Testis (tissue), 3 donors: ENCODE measurements around the gene TGM3. TPM values are rescaled to one million over a fixed set of nuclear protein-coding genes. Genes with fewer than 3 reads are reported as not detected.

Experiments used
- DNase-seq: peaks from one replicate; pipeline ENCODE4 v3.0.0-alpha.2; 2019
- H3K27ac ChIP-seq, 2 donors: fragments of 200-600 bp; sonication (generic); one replicate each; pipeline ENCODE4 v1.5.1; 2019
- H3K27me3 ChIP-seq: fragments of 200-600 bp; sonication (generic); one replicate; pipeline ENCODE4 v1.5.1; 2019
- H3K36me3 ChIP-seq: fragments of 200-600 bp; sonication (generic); one replicate; pipeline ENCODE4 v1.5.1; 2017; ENCODE audit warnings: low read depth; ENCODE audit errors: missing control alignments
- H3K4me1 ChIP-seq: fragments of 200-600 bp; sonication (generic); one replicate; pipeline ENCODE4 v1.5.1; 2019
- H3K4me3 ChIP-seq, 2 donors: fragments of 200-600 bp; sonication (generic); one replicate each; pipeline ENCODE4 v1.5.1; 2017 to 2019
- H3K9me3 ChIP-seq: fragments of 200-600 bp; sonication (generic); one replicate; pipeline ENCODE4 v1.5.1; 2017
- CTCF ChIP-seq, 3 experiments: fragments of 450-650 bp in 2 of 3; fragments of 200-600 bp in 1 of 3; sonication (generic) in 1 of 3; IDR thresholded peaks; one replicate each; pipeline ENCODE4 v1.5.1; 2016 to 2019; ENCODE audit warnings: antibody characterized with exemption in 3 of 3, mild to moderate bottlenecking in 2 of 3, moderate library complexity in 1 of 3
- POLR2A ChIP-seq: fragments of 450-650 bp; IDR thresholded peaks from one replicate; pipeline ENCODE4 v1.6.1; 2017; ENCODE audit warnings: antibody characterized with exemption, mild to moderate bottlenecking, moderate library complexity
- WGBS, 2 donors: methylation state at CpG; one replicate each; pipeline ENCODE4 v1.1.5; 2018; 5-methylcytosine and 5-hydroxymethylcytosine counted together
- intact Hi-C: fragments of 100-400 bp; cut with DNase I; formaldehyde crosslinking; loops from one replicate; pipeline ENCODE4 v1.15.1; 2023; ENCODE audit warnings: low total_unique reads
- polyA plus RNA-seq: library from polyadenylated mRNA; stranded (reverse); fragments of 350-450 nt; fragmentation: Illumina TruSeq; extraction: RNeasy Lipid Tissue Mini Kit (QIAGEN cat#74804); gene quantifications from one replicate; pipeline ENCODE4 v1.2.3, GENCODE V29; 2014; ENCODE audit warnings: low read depth, low replicate concordance; ENCODE audit not compliant: insufficient read depth
- total RNA-seq, 2 donors: library from RNA; depleted of rRNA; stranded (reverse); fragments of >200 nt; gene quantifications; one replicate each; pipeline ENCODE4 v1.2.3, GENCODE V29; 2016

Gene TGM3
- total and polyA plus RNA-seq, 3 donors from 2014 or later = 2.6 to 4.9 (median 3.1) TPM

GRCh38 chr20:2302384-2303060 is 6.7 kb downstream of the TGM3 start:
- no peak for TF ChIP-seq POLR2A
- no peak for TF ChIP-seq CTCF (IDR thresholded peaks at IDR 0.05)
- Histone ChIP-seq H3K27ac (no peak overlapping the region), H3K9me3 (no peaks in the 10 kb centered on the region), H3K4me1 (no peaks in the 10 kb centered on the region), H3K36me3 (no peaks in the 10 kb centered on the region), H3K27me3 (no peaks in the 10 kb centered on the region), H3K4me3 (no peak overlapping the region)
- intact Hi-C loops = no loop called here
- WGBS, 2 donors = 83 to 84% methylated on average over 9 of the region's 9 CpGs
- DNase-seq = no peak

- Histone ChIP-seq H3K36me3 (no peaks in the 10 kb centered on the region), H3K27me3 (no peaks in the 10 kb centered on the region), H3K4me1 (no peaks in the 10 kb centered on the region), H3K27ac (no peak overlapping the region), H3K9me3 (no peaks in the 10 kb centered on the region), H3K4me3 (no peak overlapping the region)
- no peak for DNase-seq
- intact Hi-C loops = no loop called here
- WGBS, 2 donors = 73 to 76% methylated on average over 6 of the region's 6 CpGs
- no peak for TF ChIP-seq POLR2A
- no peak for TF ChIP-seq CTCF (IDR thresholded peaks at IDR 0.05)
Observed at GRCh38 chr20:2303673-2304072, 7.9 kb downstream of the TGM3 start.

- 74 to 76% methylated on average over 6 to 7 of the region's 7 CpGs for WGBS, 2 donors
- Histone ChIP-seq H3K4me3 (no peak overlapping the region), H3K27ac (no peak overlapping the region), H3K36me3 (no peaks in the 10 kb centered on the region), H3K9me3 (no peaks in the 10 kb centered on the region), H3K27me3 (no peaks in the 10 kb centered on the region), H3K4me1 (no peaks in the 10 kb centered on the region)
- TF ChIP-seq POLR2A (no peak), CTCF (IDR thresholded peaks at IDR 0.05) (no peak)
- no peak for DNase-seq
- intact Hi-C loops = no loop called here
Observed at GRCh38 chr20:2304180-2304579, 8.4 kb downstream of the TGM3 start.

- intact Hi-C loops = no loop called here
- Histone ChIP-seq H3K9me3 (no peaks in the 10 kb centered on the region), H3K4me1 (no peaks in the 10 kb centered on the region), H3K4me3 (no peak overlapping the region), H3K27ac (no peak overlapping the region), H3K36me3 (no peaks in the 10 kb centered on the region), H3K27me3 (no peaks in the 10 kb centered on the region)
- TF ChIP-seq POLR2A (no peak), CTCF (IDR thresholded peaks at IDR 0.05) (no peak)
- no peak for DNase-seq
- 34 to 47% methylated on average over 2 of the region's 2 CpGs for WGBS, 2 donors
Observed at GRCh38 chr20:2305029-2305428, 9.2 kb downstream of the TGM3 start.

- H3K9me3 ChIP-seq = no peaks in the 10 kb centered on the region
- 77 to 80% methylated on average over 9 of the region's 9 CpGs for WGBS, 2 donors
- H3K27me3 ChIP-seq = no peaks in the 10 kb centered on the region
- intact Hi-C loops = no loop called here
- H3K4me3 ChIP-seq = no peak overlapping the region
- no peak for DNase-seq
- no peaks in the 10 kb centered on the region for H3K36me3 ChIP-seq
- H3K4me1 ChIP-seq = no peaks in the 10 kb centered on the region
- TF ChIP-seq POLR2A (no peak), CTCF (IDR thresholded peaks at IDR 0.05) (no peak)
- H3K27ac ChIP-seq = no peak overlapping the region
Observed at GRCh38 chr20:2305479-2305878, 9.7 kb downstream of the TGM3 start.
